Mesothelial cell of epicardium (in vitro differentiated cells): Measurements from ENCODE around the gene NPTX2. TPM values are rescaled to one million over a fixed set of nuclear protein-coding genes. Genes with fewer than 3 reads are reported as not detected.

Experiments
- DNase-seq, 2 experiments: peaks; one replicate each; pipeline ENCODE4 v3.0.0; 2021; ENCODE audit warnings: low spot score in 2 of 2; ENCODE audit not compliant: unreplicated experiment in 2 of 2
- H3K27ac Mint-ChIP-seq: 2 replicates; pipeline ENCODE4 v1.8.0; 2021; ENCODE audit warnings: mixed read lengths
- H3K27me3 Mint-ChIP-seq: 2 replicates; pipeline ENCODE4 v1.8.0; 2021; ENCODE audit warnings: low read depth, mixed read lengths
- H3K36me3 Mint-ChIP-seq: 2 replicates; pipeline ENCODE4 v1.8.0; 2021; ENCODE audit warnings: mixed read lengths
- H3K4me1 Mint-ChIP-seq: 2 replicates; pipeline ENCODE4 v1.8.0; 2021; ENCODE audit warnings: mixed read lengths
- H3K4me3 Mint-ChIP-seq: 2 replicates; pipeline ENCODE4 v1.8.0; 2021; ENCODE audit warnings: mild to moderate bottlenecking, moderate library complexity, mixed read lengths
- H3K9me3 Mint-ChIP-seq: 2 replicates; pipeline ENCODE4 v1.8.0; 2021; ENCODE audit warnings: mixed read lengths
- CTCF ChIP-seq: fragments of 200-600 bp; sonication (generic); IDR thresholded peaks from one replicate; pipeline ENCODE4 v1.5.0; 2021; ENCODE audit warnings: antibody characterized with exemption; ENCODE audit not compliant: unreplicated experiment
- total RNA-seq: library from RNA; stranded (reverse); gene quantifications from 3 replicates; pipeline ENCODE4 v1.2.1, GENCODE V29; 2021

The NPTX2 gene
- total RNA-seq, 1 donor from 2014 or later, result 1.4 TPM

DNA sequence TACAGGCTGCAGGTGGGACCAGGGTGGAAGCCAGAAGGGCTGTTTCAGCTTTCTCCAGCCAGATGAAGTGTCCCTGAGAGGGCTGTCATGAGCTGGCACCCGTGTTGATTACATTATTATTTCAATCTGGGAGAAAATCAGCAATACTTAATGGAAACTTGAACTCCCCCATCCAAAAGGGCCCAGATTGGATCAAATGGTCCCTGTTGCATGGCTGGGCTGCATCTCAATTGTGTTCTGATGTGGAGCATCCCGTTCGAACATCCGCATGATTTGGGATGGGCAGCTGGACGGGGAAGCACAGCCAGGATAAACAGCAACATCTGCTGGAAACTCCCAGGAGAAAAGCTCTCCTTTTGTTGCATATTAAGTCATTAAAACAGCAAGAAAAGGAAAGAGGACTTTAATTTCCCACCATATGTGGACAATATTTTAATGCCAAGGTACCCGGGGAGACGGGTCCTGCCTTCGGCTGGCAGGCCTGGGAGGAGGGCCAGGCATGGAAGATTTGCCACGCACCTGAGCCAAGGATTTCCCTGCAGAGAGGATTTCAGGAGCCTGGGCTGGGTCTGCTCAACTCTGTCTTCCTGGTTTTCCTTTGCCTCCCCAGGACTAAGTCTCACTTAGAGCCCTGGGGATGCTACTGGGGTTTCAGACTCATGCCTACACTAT lies 52.4 kb downstream of the NPTX2 start:
- Mint-ChIP-seq H3K4me1 (no peaks in the 10 kb centered on the region), H3K27ac (no peak overlapping the region), H3K9me3 (peaks cover 5% of the 10 kb centered on the region), H3K36me3 (no peaks in the 10 kb centered on the region), H3K27me3 (peaks cover 44% of the 10 kb centered on the region), H3K4me3 (no peak overlapping the region)
- no peak for DNase-seq
- TF ChIP-seq CTCF, result no peak

DNA sequence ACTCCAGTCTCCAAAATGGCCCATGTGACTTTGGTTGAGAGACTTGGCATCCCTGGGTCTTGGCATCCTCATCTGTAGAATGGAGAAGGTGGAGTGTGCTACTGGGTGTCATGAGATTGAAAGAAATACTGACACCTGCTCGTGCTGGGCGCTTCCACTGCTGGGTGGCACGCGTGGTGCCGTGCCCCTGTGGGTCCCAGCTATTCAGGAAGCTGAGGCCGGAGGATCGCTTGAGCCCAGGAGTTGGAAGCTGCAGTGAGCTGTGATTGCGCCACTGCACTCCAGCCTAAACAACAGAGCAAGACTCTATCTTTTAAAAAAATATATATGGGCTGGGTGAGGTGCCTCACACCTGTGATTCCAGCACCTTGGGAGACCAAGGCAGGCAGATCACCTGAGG lies 53.1 kb downstream of the NPTX2 start:
- no peak overlapping the region for H3K27ac Mint-ChIP-seq
- H3K36me3 Mint-ChIP-seq, result no peaks in the 10 kb centered on the region
- no peak for DNase-seq
- TF ChIP-seq CTCF, result no peak
- no peaks in the 10 kb centered on the region for H3K4me1 Mint-ChIP-seq
- peaks cover 5% of the 10 kb centered on the region for H3K9me3 Mint-ChIP-seq
- H3K27me3 Mint-ChIP-seq, result peaks cover 44% of the 10 kb centered on the region
- no peak overlapping the region for H3K4me3 Mint-ChIP-seq

GRCh38 chr7:98671733-98672331 lies 54.7 kb downstream of the NPTX2 start:
- H3K36me3 Mint-ChIP-seq, result no peaks in the 10 kb centered on the region

GRCh38 chr7:98674461-98674860 lies 57.4 kb downstream of the NPTX2 start:
- H3K9me3 Mint-ChIP-seq, result peaks cover 8% of the 10 kb centered on the region
- DNase-seq, result no peak
- no peaks in the 10 kb centered on the region for H3K36me3 Mint-ChIP-seq
- H3K27me3 Mint-ChIP-seq, result peaks cover 31% of the 10 kb centered on the region
- TF ChIP-seq CTCF, result no peak
- H3K4me3 Mint-ChIP-seq, result no peak overlapping the region
- no peaks in the 10 kb centered on the region for H3K4me1 Mint-ChIP-seq
- H3K27ac Mint-ChIP-seq, result no peak overlapping the region

More at GRCh38 chr7:98671733-98672331, 54.7 kb downstream of the NPTX2 start:
- H3K27me3 Mint-ChIP-seq, result peaks cover 42% of the 10 kb centered on the region
- H3K4me3 Mint-ChIP-seq, result no peak overlapping the region
- no peaks in the 10 kb centered on the region for H3K4me1 Mint-ChIP-seq
- H3K9me3 Mint-ChIP-seq, result peaks cover 5% of the 10 kb centered on the region
- no peak overlapping the region for H3K27ac Mint-ChIP-seq
- TF ChIP-seq CTCF, result no peak
- DNase-seq, result no peak

DNA sequence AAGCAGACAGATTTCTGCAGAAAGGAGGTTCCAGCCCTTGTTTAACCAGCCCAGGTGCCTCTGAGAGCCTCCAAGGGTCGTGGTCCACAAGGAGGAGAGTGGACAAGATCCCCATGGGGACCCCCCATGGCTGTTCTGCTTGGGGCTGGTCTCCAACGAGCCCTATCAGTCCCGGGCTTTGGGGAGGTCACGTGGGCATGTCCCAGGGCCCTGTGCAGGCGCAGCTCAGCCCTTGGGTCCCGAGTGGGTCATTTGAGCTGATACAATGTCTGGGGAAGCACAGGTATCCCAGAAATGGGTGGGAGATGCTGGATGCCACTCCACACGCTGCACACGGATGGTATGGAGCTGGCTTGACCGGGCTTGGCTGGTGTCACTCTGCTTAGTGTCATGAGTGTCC lies 57.8 kb downstream of the NPTX2 start:
- peaks cover 8% of the 10 kb centered on the region for H3K9me3 Mint-ChIP-seq
- no peak for DNase-seq
- no peak overlapping the region for H3K4me3 Mint-ChIP-seq
- H3K27me3 Mint-ChIP-seq, result peaks cover 27% of the 10 kb centered on the region
- H3K27ac Mint-ChIP-seq, result no peak overlapping the region
- H3K36me3 Mint-ChIP-seq, result no peaks in the 10 kb centered on the region
- no peak for TF ChIP-seq CTCF
- H3K4me1 Mint-ChIP-seq, result no peaks in the 10 kb centered on the region
